Measurements from ENCODE around the gene PRSS1.
"Not testable (repeated sequence)": the region's sequence is repeated elsewhere in the genome, so short reads cannot be mapped to it uniquely, and the experiment has no call there.

Gene PRSS1

DNA sequence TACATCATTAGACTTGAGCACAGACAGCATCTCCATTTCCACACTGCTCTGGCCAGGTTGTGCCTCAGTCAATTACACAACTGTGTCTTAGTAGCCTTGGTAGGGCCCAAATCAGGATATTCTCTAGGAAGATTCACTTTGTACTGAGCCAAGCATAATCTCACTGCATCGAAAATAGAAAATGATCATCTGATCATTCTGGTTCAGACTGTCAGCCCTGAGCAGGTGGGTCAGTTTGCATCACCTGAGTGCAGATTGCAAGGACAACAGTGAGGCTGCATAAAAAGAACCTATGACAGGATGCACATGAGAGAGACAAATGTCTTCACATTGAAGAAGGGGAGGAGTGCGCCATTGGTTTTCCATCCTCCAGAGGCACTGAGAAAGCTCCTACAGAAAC lies 862 bp upstream of the PRSS1 start:
- DNase-seq, result not testable (repeated sequence)

GRCh38 chr7:142750321-142750938 lies 1.2 kb downstream of the PRSS1 start:
- no peak for DNase-seq

GRCh38 chr7:142751526-142752175 lies 2.4 kb downstream of the PRSS1 start:
- not testable (repeated sequence) for DNase-seq

GRCh38 chr7:142752376-142753225 lies 3.3 kb downstream of the PRSS1 start:
- DNase-seq, result no peak

GRCh38 chr7:142753366-142753765 lies 4.1 kb downstream of the PRSS1 start:
- no peak for DNase-seq

DNA sequence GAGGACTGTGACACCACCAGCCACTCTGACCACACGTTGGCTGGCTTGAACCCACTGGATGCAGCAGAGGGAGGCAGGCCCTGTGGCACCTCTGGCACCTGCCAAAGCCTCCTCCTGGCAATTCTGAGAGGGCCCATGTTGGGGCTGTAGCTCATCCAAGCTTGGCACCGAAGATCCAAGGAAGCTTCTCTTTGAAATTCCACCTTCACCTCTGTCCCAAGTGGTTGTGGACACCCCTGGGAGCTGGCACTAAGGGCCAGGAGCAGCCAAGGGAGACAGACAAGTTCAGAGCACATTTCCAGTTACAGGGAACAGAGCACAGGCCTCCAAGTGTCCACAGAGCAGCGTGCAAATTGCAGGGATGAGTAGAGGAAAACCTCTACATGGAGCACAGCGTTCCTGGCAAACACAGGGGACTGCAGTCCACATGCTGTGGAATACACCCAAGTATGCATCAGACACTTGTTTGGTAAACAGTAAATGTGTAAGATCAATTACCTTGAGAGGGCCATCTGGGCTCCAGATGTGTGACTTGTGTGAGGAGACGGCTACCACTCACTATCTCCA lies 4.7 kb downstream of the PRSS1 start:
- DNase-seq, result not testable (repeated sequence)

- no peak for DNase-seq
Measured at GRCh38 chr7:142754681-142755575, 5.7 kb downstream of the PRSS1 start.

GRCh38 chr7:142758312-142758711 lies 9.0 kb downstream of the PRSS1 start:
- not testable (repeated sequence) for DNase-seq

DNA sequence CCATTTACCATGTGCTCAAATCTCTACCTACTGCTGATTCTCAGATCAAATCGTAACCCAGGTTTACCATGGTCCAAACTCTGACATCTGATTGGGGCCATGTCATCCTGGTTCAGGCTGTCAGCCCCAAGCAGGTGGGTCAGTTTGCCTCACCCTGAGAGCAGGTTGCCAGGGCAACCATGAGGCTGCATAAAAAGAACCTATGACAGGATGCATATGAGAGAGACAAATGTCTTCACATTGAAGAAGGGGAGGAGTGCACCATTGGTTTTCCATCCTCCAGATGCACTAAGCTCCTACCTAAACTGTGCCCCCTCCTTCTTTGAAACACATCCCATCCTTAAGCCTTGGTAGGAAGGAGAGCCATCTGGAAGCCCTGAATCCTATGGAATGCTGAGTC lies 10.2 kb downstream of the PRSS1 start:
- no peak for DNase-seq

DNA sequence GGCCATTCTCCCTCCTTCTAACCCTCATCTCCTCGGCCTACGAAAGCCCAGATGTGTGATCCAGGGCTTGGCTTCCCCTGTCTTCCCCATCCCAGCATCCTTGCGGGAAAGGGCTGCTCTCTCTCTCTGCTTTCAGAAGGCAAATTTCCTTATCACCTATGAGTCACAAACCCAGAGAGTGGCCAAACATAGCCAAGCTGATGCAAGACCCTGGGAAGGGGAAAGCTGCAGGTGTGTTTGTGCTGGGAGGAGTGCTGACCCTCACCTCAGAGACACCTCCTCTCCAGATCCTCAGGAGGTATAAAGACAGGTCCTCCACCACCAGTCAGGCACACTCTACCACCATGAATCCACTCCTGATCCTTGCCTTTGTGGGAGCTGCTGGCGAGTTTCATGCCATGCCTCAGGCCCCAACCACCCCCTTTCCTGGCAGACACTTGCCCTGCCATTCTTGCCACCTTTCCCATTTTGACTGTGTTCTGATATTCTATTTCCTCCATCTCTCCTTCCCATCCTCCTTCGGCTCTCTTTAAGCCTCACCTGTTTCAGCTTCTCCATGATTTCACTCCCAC lies 10.9 kb downstream of the PRSS1 start:
- no peak for DNase-seq

DNA sequence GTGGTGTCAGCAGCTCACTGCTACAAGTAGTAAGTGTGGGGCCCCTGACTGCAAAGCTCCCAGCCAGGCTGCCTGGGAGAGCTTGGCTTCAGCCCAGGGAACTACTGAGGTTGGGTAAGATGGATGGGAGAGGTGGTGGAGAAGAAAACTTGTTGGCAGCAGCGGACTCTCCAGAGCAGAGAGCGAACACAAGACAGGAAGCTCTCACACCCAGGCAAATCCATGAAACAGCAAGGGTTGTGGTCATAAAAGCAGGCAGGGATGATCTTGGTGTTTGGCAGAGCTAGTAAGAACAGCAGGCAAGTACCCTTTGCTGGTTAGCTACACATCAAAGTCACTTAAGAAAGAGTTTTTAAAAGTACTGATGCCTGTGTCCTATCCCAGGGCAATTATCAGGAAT lies 12.3 kb downstream of the PRSS1 start:
- DNase-seq, result not testable (repeated sequence)

DNA sequence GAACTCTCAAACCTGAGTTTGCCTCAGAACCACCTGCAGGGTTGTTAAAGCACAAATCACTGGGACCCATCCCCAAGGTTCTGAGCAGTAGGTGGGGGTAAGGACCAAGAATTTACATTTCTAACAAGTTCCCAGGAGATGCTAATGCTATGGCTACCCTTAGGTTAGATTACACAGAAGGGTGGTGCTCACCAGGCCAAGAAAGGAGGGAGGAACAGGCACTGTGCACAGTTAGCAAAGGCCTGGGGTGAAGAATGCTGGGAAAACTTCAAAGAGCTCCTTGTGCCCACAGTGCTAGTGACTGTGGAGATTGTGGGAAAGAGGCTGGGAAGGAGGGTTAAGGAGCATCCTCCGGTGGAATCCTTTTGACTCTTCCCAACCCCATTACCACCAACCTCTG lies 12.8 kb downstream of the PRSS1 start:
- no peak for DNase-seq

- DNase-seq, result no peak
Measured at GRCh38 chr7:142767451-142767850, 18.2 kb downstream of the PRSS1 start.

- DNase-seq, result no peak
Measured at GRCh38 chr7:142767861-142768260, 18.6 kb downstream of the PRSS1 start.

- DNase-seq, result not testable (repeated sequence)
Measured at GRCh38 chr7:142768885-142769284, 19.6 kb downstream of the PRSS1 start.

DNA sequence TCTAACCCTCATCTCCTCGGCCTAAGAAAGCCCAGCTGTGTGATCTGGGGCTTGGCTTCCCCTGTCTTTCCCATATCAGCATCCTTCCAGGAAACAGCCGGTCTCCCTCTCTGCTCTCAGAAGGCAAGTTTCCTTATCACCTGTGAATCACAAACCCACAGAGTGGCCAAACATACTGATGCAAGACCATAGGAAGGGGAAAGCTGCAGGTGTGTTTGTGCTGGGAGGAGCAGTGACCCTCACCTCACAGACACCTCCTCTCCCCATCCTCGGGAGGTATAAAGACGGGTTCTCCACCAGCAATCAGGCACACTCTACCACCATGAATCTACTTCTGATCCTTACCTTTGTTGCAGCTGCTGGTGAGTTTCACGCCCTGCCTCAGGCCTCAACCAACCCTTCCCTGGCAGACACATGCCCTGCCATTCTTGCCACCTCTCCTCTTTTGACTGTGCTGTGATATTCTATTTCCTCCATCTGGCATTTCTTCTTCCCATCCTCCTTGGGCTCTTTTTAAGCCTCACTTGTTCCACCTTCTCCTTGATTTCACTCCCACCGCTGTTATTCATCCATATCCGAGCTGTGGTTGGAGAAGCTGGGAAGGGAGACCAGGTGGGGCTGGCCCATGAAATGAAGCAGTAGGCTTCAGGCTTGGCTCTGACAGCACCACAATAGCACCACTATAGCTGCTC lies 21.5 kb downstream of the PRSS1 start, which contains the start of gene PRSS2:
TSS of gene PRSS2 (plus strand) at position 310 of the 692 bp plus-strand sequence. CDS start at position 323, 13 bp downstream.
- DNase-seq, result no peak

DNA sequence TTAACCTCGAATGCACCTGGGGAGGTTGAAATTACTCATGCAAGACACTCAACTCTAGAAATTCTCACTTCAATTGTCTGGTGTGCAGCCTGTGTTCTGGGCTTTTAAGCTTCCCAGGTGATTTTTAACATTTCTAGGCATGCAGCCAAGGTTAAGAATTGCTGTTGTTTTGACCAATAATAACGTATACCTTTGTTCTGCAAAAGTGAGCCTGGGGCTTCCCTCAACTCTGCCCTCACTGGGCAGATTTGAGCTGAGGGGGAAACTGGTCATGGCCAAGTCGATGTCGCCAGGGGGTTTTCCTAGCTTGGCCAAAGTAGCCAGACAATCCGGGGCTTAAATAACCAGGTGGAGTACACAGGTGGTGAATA lies 22.1 kb downstream of the PRSS1 start:
- no peak for DNase-seq

- no peak for DNase-seq
Measured at GRCh38 chr7:142772051-142772450, 22.8 kb downstream of the PRSS1 start.

DNA sequence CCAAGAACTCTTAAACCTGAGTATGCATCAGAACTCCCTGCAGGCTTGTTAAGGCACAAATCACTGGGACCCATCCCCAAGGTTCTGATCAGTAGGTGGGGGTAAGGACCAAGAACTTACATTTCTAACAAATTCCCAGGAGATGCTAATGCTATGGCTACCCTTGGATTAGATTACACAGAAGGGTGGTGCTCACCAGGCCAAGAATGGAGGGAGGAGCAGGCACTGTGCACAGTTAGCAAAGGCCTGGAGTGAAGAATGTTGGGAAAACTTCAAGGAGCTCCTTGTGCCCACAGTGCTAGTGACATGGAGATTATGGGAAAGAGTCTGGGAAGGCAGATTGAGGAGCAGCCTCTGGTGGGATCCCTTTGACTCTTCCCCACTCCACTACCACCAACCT lies 23.4 kb downstream of the PRSS1 start:
- no peak for DNase-seq

GRCh38 chr7:142773230-142773629 lies 24.0 kb downstream of the PRSS1 start:
- DNase-seq, result no peak

All from activated gamma-delta T cell (primary cell).